Endothelial cell of umbilical vein (primary cell): ENCODE results near the gene TOGARAM2. TPM values are rescaled to one million over a fixed set of nuclear protein-coding genes. Genes with fewer than 3 reads are reported as not detected.

Source experiments
- BruUV-seq: library from RNA; stranded (reverse); fragments of 400-500 nt; replicated peaks from 2 replicates; lab custom pipeline; 2021; lab: Mats Ljungman, UMichigan
- CTCF ChIA-PET: fragments of 300-600, 350-600 bp; sonication (Branson Sonifier 250); formaldehyde crosslinking; loops from one replicate; lab custom pipeline; 2021; ENCODE audit warnings: antibody characterized with exemption, inconsistent platforms; lab: Charles Lee
- POLR2A ChIA-PET: fragments of 300-600, 350-600 bp; sonication (Branson Sonifier 250); formaldehyde crosslinking; loops from one replicate; lab custom pipeline; 2021; ENCODE audit warnings: antibody characterized with exemption, inconsistent platforms; lab: Charles Lee
- DNase-seq: peaks from one replicate; pipeline ENCODE4 v3.0.0-alpha.2; 2011; ENCODE audit warnings: low read depth, low spot score
- FAIRE-seq: peaks from 2 replicates; lab custom pipeline; 2011; peaks lifted over from hg19 to GRCh38; lab: Jason Lieb, UNC
- H2AFZ ChIP-seq: 2 replicates; pipeline ENCODE4 v1.6.0; 2012; ENCODE audit warnings: low read depth, low read length, control low read depth, inconsistent platforms
- H3K27ac ChIP-seq: 2 replicates; pipeline ENCODE4 v1.5.1; 2011; ENCODE audit warnings: low read depth, mild to moderate bottlenecking, control low read depth, low read length, moderate library complexity; ENCODE audit not compliant: insufficient read depth
- H3K27me3 ChIP-seq, 2 experiments: 2 replicates each; pipeline versions ENCODE4 v1.6.0 to v1.6.1; 2011; ENCODE audit warnings: low read length in 2 of 2, mixed read lengths in 1 of 2; ENCODE audit not compliant: control insufficient read depth in 2 of 2, insufficient read depth in 2 of 2
- H3K36me3 ChIP-seq, 2 experiments: 2 replicates in 1 of 2; 3 replicates in 1 of 2; pipeline ENCODE4 v1.5.1; 2011; ENCODE audit warnings: low read length in 2 of 2, mild to moderate bottlenecking in 1 of 2, moderate library complexity in 1 of 2; ENCODE audit not compliant: control insufficient read depth in 2 of 2, insufficient read depth in 2 of 2; ENCODE audit errors: extremely low read depth in 1 of 2
- H3K4me1 ChIP-seq: 3 replicates; pipeline ENCODE4 v1.5.1; 2011; ENCODE audit warnings: mild to moderate bottlenecking, low read length; ENCODE audit not compliant: control insufficient read depth, insufficient read depth; ENCODE audit errors: extremely low read depth
- H3K4me2 ChIP-seq: 2 replicates; pipeline ENCODE4 v1.6.1; 2011; ENCODE audit warnings: low read length, control low read depth, mixed read lengths; ENCODE audit not compliant: insufficient read depth
- H3K4me3 ChIP-seq, 3 experiments: fragments of 200-600 bp in 1 of 3; sonication (generic), shearing (Covaris generic) in 1 of 3; replicated peaks in 1 of 3; 2 replicates each; pipeline ENCODE4 v1.5.1; 2011 to 2016; ENCODE audit warnings: control low read depth in 3 of 3, low read length in 3 of 3, mild to moderate bottlenecking in 2 of 3, inconsistent platforms in 1 of 3, low read depth in 1 of 3, moderate library complexity in 1 of 3; ENCODE audit not compliant: insufficient read depth in 1 of 3
- H3K79me2 ChIP-seq: 2 replicates; pipeline ENCODE4 v1.6.0; 2012; ENCODE audit warnings: low read length, inconsistent platforms; ENCODE audit not compliant: control insufficient read depth, insufficient read depth
- H3K9ac ChIP-seq: replicated peaks from 2 replicates; pipeline ENCODE3; 2011; ENCODE audit warnings: low read length, control low read depth; ENCODE audit not compliant: insufficient read depth; ENCODE audit errors: extremely low read depth
- H3K9me1 ChIP-seq: replicated peaks from 3 replicates; pipeline ENCODE4 v1.6.0; 2011; ENCODE audit warnings: mild to moderate bottlenecking, low read length; ENCODE audit not compliant: control insufficient read depth, insufficient read depth; ENCODE audit errors: extremely low read depth
- H3K9me3 ChIP-seq: replicated peaks from 2 replicates; pipeline ENCODE4 v1.5.1; 2012; ENCODE audit warnings: low read length, inconsistent platforms; ENCODE audit not compliant: control insufficient read depth, insufficient read depth
- H4K20me1 ChIP-seq: replicated peaks from 2 replicates; pipeline ENCODE3; 2011; ENCODE audit warnings: mild to moderate bottlenecking, low read length; ENCODE audit not compliant: control insufficient read depth, insufficient read depth; ENCODE audit errors: extremely low read depth
- CTCF ChIP-seq, 2 donors: IDR thresholded peaks; 1 replicate in 1 of 2; 2 replicates in 1 of 2; pipeline ENCODE4 v1.5.1; 2011; ENCODE audit warnings: low read length in 2 of 2, mild to moderate bottlenecking in 2 of 2, moderate library complexity in 2 of 2, control low read depth in 1 of 2, inconsistent platforms in 1 of 2, low read depth in 1 of 2; ENCODE audit not compliant: insufficient read depth in 1 of 2; ENCODE audit errors: extremely low read depth in 1 of 2
- FOS ChIP-seq: IDR thresholded peaks from 2 replicates; pipeline ENCODE4 v1.6.1; 2011; ENCODE audit warnings: mild to moderate bottlenecking, low read length, moderate library complexity, borderline replicate concordance; ENCODE audit not compliant: insufficient read depth
- JUN ChIP-seq: IDR thresholded peaks from 2 replicates; pipeline ENCODE4 v1.6.1; 2011; ENCODE audit warnings: borderline replicate concordance, low read depth; ENCODE audit not compliant: insufficient read length, insufficient read depth
- MAX ChIP-seq: IDR thresholded peaks from 2 replicates; pipeline ENCODE4 v1.6.1; 2011; ENCODE audit not compliant: insufficient read depth, insufficient read length
- MYC ChIP-seq: IDR thresholded peaks from one replicate; pipeline ENCODE4 v1.6.1; 2011; ENCODE audit warnings: mild to moderate bottlenecking, low read depth, low read length
- POLR2A ChIP-seq: IDR thresholded peaks from 2 replicates; pipeline ENCODE4 v1.6.1; 2012; ENCODE audit warnings: low read depth, mild to moderate bottlenecking, control low read depth, low read length
- POLR2AphosphoS5 ChIP-seq: IDR thresholded peaks from 2 replicates; pipeline ENCODE4 v1.6.1; 2012; ENCODE audit warnings: low read depth, mild to moderate bottlenecking, control low read depth, low read length, moderate library complexity; ENCODE audit not compliant: insufficient read depth
- dilution Hi-C: fragments of 300-500 bp; cut with MboI; formaldehyde crosslinking; loops from one replicate; pipeline ENCODE4 v1.15.0; 2019; ENCODE audit warnings: low sequenced_read_pairs; ENCODE audit not compliant: extremely low pct_ligation_motif_present
- intact Hi-C: fragments of 100-400 bp; cut with micrococcal nuclease; formaldehyde crosslinking; loops from one replicate; pipeline ENCODE4 v1.10.0; 2022
- polyA plus RNA-seq, 4 experiments: library from polyadenylated mRNA; depleted of rRNA in 3 of 4; stranded (reverse) in 3 of 4; unstranded in 1 of 4; fragments of >200 nt; gene quantifications; 2 replicates each; pipeline versions ENCODE4 v1.2.1 to v1.2.3, GENCODE V29; 2011 to 2012; ENCODE audit warnings: missing spikeins in 1 of 4
- total RNA-seq: library from RNA; stranded (reverse); gene quantifications from 2 replicates; pipeline ENCODE4 v1.2.3, GENCODE V29; 2021

TOGARAM2 gene
- total and polyA plus RNA-seq, 2 donors (not counting 3 experiments of a cell fraction or from before 2014, with no cell fraction given), result not detected

GRCh38 chr2:28986429-28986828 lies 5.3 kb downstream of the TOGARAM2 start:
- no peaks in the 10 kb centered on the region for H4K20me1 ChIP-seq
- H3K9me3 ChIP-seq, result no peaks in the 10 kb centered on the region
- intact Hi-C loops, result no loop called here
- no peak overlapping the region for H3K27ac ChIP-seq
- no peaks in the 10 kb centered on the region for H3K36me3 ChIP-seq
- H3K79me2 ChIP-seq, result no peaks in the 10 kb centered on the region
- TF ChIP-seq MYC, result no peak
- no peak for TF ChIP-seq CTCF (IDR thresholded peaks at IDR 0.05; ENCODE audit: extremely low read depth in 1 of 2, insufficient read depth in 1 of 2, low read depth in 1 of 2, low read length in 2 of 2)
- TF ChIP-seq JUN, result no peak
- TF ChIP-seq POLR2AphosphoS5, result no peak
- no peak for TF ChIP-seq POLR2A
- TF ChIP-seq FOS, result no peak
- TF ChIP-seq MAX, result no peak
- DNase-seq (no peak), FAIRE-seq (no peak)
- H3K27me3 ChIP-seq, result no peaks in the 10 kb centered on the region
- no peak overlapping the region for H3K4me3 ChIP-seq
- no peak overlapping the region for H3K4me2 ChIP-seq
- no TSS peak for BruUV-seq
- POLR2A ChIA-PET, result no interaction called here
- H3K9me1 ChIP-seq, result no peaks in the 10 kb centered on the region
- no peaks in the 10 kb centered on the region for H3K4me1 ChIP-seq
- CTCF ChIA-PET, result interaction anchor here (1.0 kb wide), 1 partner anchor 20 kb away, joined by 3 read pairs; no protein-coding TSS in a partner anchor
- no peak overlapping the region for H3K9ac ChIP-seq
- H2AFZ ChIP-seq, result no peak overlapping the region
- dilution Hi-C loops, result no loop called here
